ENCODE measurements around the gene CTDSPL. TPM values are rescaled to one million over a fixed set of nuclear protein-coding genes. Genes with fewer than 3 reads are reported as not detected.

CTDSPL gene
- total RNA-seq, 1 experiment from 2014 or later = not detected

GRCh38 chr3:38002940-38003339 is 141.3 kb downstream of the CTDSPL start:
- Histone ChIP-seq H2AFZ (ENCODE audit: low read length) (no peak overlapping the region), H3K9me2 (replicated peaks; ENCODE audit: insufficient read depth, low read length) (no peaks in the 10 kb centered on the region), H3K4me3 (ENCODE audit: low read length) (no peak overlapping the region), H4K20me1 (ENCODE audit: insufficient read depth, low read depth, low read length) (no peaks in the 10 kb centered on the region), H3K79me2 (ENCODE audit: low read length) (no peaks in the 10 kb centered on the region), H3K27me3 (ENCODE audit: low read length) (no peaks in the 10 kb centered on the region), H3K9me3 (ENCODE audit: low read length) (no peaks in the 10 kb centered on the region), H3K27ac (ENCODE audit: low read length) (no peak overlapping the region), H3K36me3 (ENCODE audit: insufficient read depth, low read length) (peaks cover 6% of the 10 kb centered on the region; the same call in 1 of the 2 replicates), H3K4me1 (ENCODE audit: low read length) (peaks cover 12% of the 10 kb centered on the region), H3K9ac (ENCODE audit: low read length) (no peak overlapping the region), H3K4me2 (ENCODE audit: low read depth, low read length, poor library complexity, severe bottlenecking) (no peak overlapping the region)
- DNase-seq = no peak

GRCh38 chr3:38003371-38003816 is 141.7 kb downstream of the CTDSPL start:
- Histone ChIP-seq H3K79me2 (ENCODE audit: low read length) (no peaks in the 10 kb centered on the region), H3K4me3 (ENCODE audit: low read length) (no peak overlapping the region), H3K27me3 (ENCODE audit: low read length) (no peaks in the 10 kb centered on the region), H3K27ac (ENCODE audit: low read length) (no peak overlapping the region), H3K9me3 (ENCODE audit: low read length) (no peaks in the 10 kb centered on the region), H3K4me2 (ENCODE audit: low read depth, low read length, poor library complexity, severe bottlenecking) (no peak overlapping the region), H3K9ac (ENCODE audit: low read length) (no peak overlapping the region), H3K9me2 (replicated peaks; ENCODE audit: insufficient read depth, low read length) (no peaks in the 10 kb centered on the region), H2AFZ (ENCODE audit: low read length) (no peak overlapping the region), H3K4me1 (ENCODE audit: low read length) (peaks cover 8% of the 10 kb centered on the region), H4K20me1 (ENCODE audit: insufficient read depth, low read depth, low read length) (no peaks in the 10 kb centered on the region), H3K36me3 (ENCODE audit: insufficient read depth, low read length) (peaks cover 6% of the 10 kb centered on the region; the same call in 1 of the 2 replicates)
- DNase-seq = peak; percentile 72

GRCh38 chr3:38003817-38004414 is 142.2 kb downstream of the CTDSPL start:
- no peaks in the 10 kb centered on the region for H3K27me3 ChIP-seq (ENCODE audit: low read length)
- H2AFZ ChIP-seq (ENCODE audit: low read length) = no peak overlapping the region
- DNase-seq = no peak
- no peaks in the 10 kb centered on the region for H3K79me2 ChIP-seq (ENCODE audit: low read length)
- no peaks in the 10 kb centered on the region for H4K20me1 ChIP-seq (ENCODE audit: insufficient read depth, low read depth, low read length)
- no peaks in the 10 kb centered on the region for H3K9me3 ChIP-seq (ENCODE audit: low read length)
- no peak overlapping the region for H3K4me2 ChIP-seq (ENCODE audit: low read depth, low read length, poor library complexity, severe bottlenecking)
- no peaks in the 10 kb centered on the region for H3K9me2 ChIP-seq (replicated peaks; ENCODE audit: insufficient read depth, low read length)
- H3K9ac ChIP-seq (ENCODE audit: low read length) = no peak overlapping the region
- H3K4me3 ChIP-seq (ENCODE audit: low read length) = no peak overlapping the region
- peaks cover 6% of the 10 kb centered on the region; the same call in 1 of the 2 replicates for H3K36me3 ChIP-seq (ENCODE audit: insufficient read depth, low read length)
- peaks cover 3% of the 10 kb centered on the region for H3K4me1 ChIP-seq (ENCODE audit: low read length)
- H3K27ac ChIP-seq (ENCODE audit: low read length) = no peak overlapping the region

GRCh38 chr3:38004415-38005075 is 142.9 kb downstream of the CTDSPL start:
- no peak overlapping the region for H3K27ac ChIP-seq (ENCODE audit: low read length)
- no peak overlapping the region for H3K9ac ChIP-seq (ENCODE audit: low read length)
- H3K36me3 ChIP-seq (ENCODE audit: insufficient read depth, low read length) = peaks cover 4% of the 10 kb centered on the region; the same call in 1 of the 2 replicates
- H3K4me2 ChIP-seq (ENCODE audit: low read depth, low read length, poor library complexity, severe bottlenecking) = no peak overlapping the region
- H3K79me2 ChIP-seq (ENCODE audit: low read length) = no peaks in the 10 kb centered on the region
- H4K20me1 ChIP-seq (ENCODE audit: insufficient read depth, low read depth, low read length) = no peaks in the 10 kb centered on the region
- no peaks in the 10 kb centered on the region for H3K9me3 ChIP-seq (ENCODE audit: low read length)
- no peaks in the 10 kb centered on the region for H3K9me2 ChIP-seq (replicated peaks; ENCODE audit: insufficient read depth, low read length)
- H3K4me1 ChIP-seq (ENCODE audit: low read length) = no peaks in the 10 kb centered on the region
- no peak overlapping the region for H2AFZ ChIP-seq (ENCODE audit: low read length)
- H3K27me3 ChIP-seq (ENCODE audit: low read length) = no peaks in the 10 kb centered on the region
- DNase-seq = peak; percentile 79
- H3K4me3 ChIP-seq (ENCODE audit: low read length) = no peak overlapping the region

GRCh38 chr3:38005076-38006020 is 143.7 kb downstream of the CTDSPL start:
- H3K4me1 ChIP-seq (ENCODE audit: low read length) = no peaks in the 10 kb centered on the region
- H3K4me3 ChIP-seq (ENCODE audit: low read length) = no peak overlapping the region
- H3K4me2 ChIP-seq (ENCODE audit: low read depth, low read length, poor library complexity, severe bottlenecking) = no peak overlapping the region
- no peaks in the 10 kb centered on the region for H3K9me3 ChIP-seq (ENCODE audit: low read length)
- no peaks in the 10 kb centered on the region for H3K9me2 ChIP-seq (replicated peaks; ENCODE audit: insufficient read depth, low read length)
- H3K36me3 ChIP-seq (ENCODE audit: insufficient read depth, low read length) = no peaks in the 10 kb centered on the region
- H3K27me3 ChIP-seq (ENCODE audit: low read length) = no peaks in the 10 kb centered on the region
- no peaks in the 10 kb centered on the region for H4K20me1 ChIP-seq (ENCODE audit: insufficient read depth, low read depth, low read length)
- no peak for DNase-seq
- no peak overlapping the region for H2AFZ ChIP-seq (ENCODE audit: low read length)
- no peak overlapping the region for H3K27ac ChIP-seq (ENCODE audit: low read length)
- no peak overlapping the region for H3K9ac ChIP-seq (ENCODE audit: low read length)
- no peaks in the 10 kb centered on the region for H3K79me2 ChIP-seq (ENCODE audit: low read length)

GRCh38 chr3:38006031-38006430 is 144.4 kb downstream of the CTDSPL start:
- H3K4me3 ChIP-seq (ENCODE audit: low read length) = no peak overlapping the region
- no peak for DNase-seq
- no peaks in the 10 kb centered on the region for H3K36me3 ChIP-seq (ENCODE audit: insufficient read depth, low read length)
- no peaks in the 10 kb centered on the region for H3K9me2 ChIP-seq (replicated peaks; ENCODE audit: insufficient read depth, low read length)
- no peaks in the 10 kb centered on the region for H3K79me2 ChIP-seq (ENCODE audit: low read length)
- H3K4me1 ChIP-seq (ENCODE audit: low read length) = no peaks in the 10 kb centered on the region
- H3K9ac ChIP-seq (ENCODE audit: low read length) = no peak overlapping the region
- no peaks in the 10 kb centered on the region for H4K20me1 ChIP-seq (ENCODE audit: insufficient read depth, low read depth, low read length)
- no peak overlapping the region for H2AFZ ChIP-seq (ENCODE audit: low read length)
- no peaks in the 10 kb centered on the region for H3K27me3 ChIP-seq (ENCODE audit: low read length)
- H3K27ac ChIP-seq (ENCODE audit: low read length) = no peak overlapping the region
- no peak overlapping the region for H3K4me2 ChIP-seq (ENCODE audit: low read depth, low read length, poor library complexity, severe bottlenecking)
- no peaks in the 10 kb centered on the region for H3K9me3 ChIP-seq (ENCODE audit: low read length)

- Histone ChIP-seq H3K9me2 (replicated peaks; ENCODE audit: insufficient read depth, low read length) (no peaks in the 10 kb centered on the region), H3K9me3 (ENCODE audit: low read length) (no peaks in the 10 kb centered on the region), H3K4me2 (ENCODE audit: low read depth, low read length, poor library complexity, severe bottlenecking) (no peak overlapping the region), H3K27ac (ENCODE audit: low read length) (no peak overlapping the region), H4K20me1 (ENCODE audit: insufficient read depth, low read depth, low read length) (no peaks in the 10 kb centered on the region), H2AFZ (ENCODE audit: low read length) (no peak overlapping the region), H3K79me2 (ENCODE audit: low read length) (no peaks in the 10 kb centered on the region), H3K9ac (ENCODE audit: low read length) (no peak overlapping the region), H3K27me3 (ENCODE audit: low read length) (no peaks in the 10 kb centered on the region), H3K36me3 (ENCODE audit: insufficient read depth, low read length) (no peaks in the 10 kb centered on the region), H3K4me1 (ENCODE audit: low read length) (no peaks in the 10 kb centered on the region), H3K4me3 (ENCODE audit: low read length) (no peak overlapping the region)
- no peak for DNase-seq
These were observed 144.8 kb downstream of the CTDSPL start for GRCh38 chr3:38006445-38006995.

GRCh38 chr3:38007754-38008090 is 146.0 kb downstream of the CTDSPL start:
- no peak overlapping the region for H2AFZ ChIP-seq (ENCODE audit: low read length)
- H3K4me3 ChIP-seq (ENCODE audit: low read length) = no peak overlapping the region
- H3K9ac ChIP-seq (ENCODE audit: low read length) = no peak overlapping the region
- H3K27ac ChIP-seq (ENCODE audit: low read length) = no peak overlapping the region
- no peak overlapping the region for H3K4me2 ChIP-seq (ENCODE audit: low read depth, low read length, poor library complexity, severe bottlenecking)
- H3K27me3 ChIP-seq (ENCODE audit: low read length) = no peaks in the 10 kb centered on the region
- no peaks in the 10 kb centered on the region for H3K9me2 ChIP-seq (replicated peaks; ENCODE audit: insufficient read depth, low read length)
- H3K79me2 ChIP-seq (ENCODE audit: low read length) = no peaks in the 10 kb centered on the region
- DNase-seq = no peak
- no peaks in the 10 kb centered on the region for H3K9me3 ChIP-seq (ENCODE audit: low read length)
- no peaks in the 10 kb centered on the region for H3K36me3 ChIP-seq (ENCODE audit: insufficient read depth, low read length)
- no peaks in the 10 kb centered on the region for H4K20me1 ChIP-seq (ENCODE audit: insufficient read depth, low read depth, low read length)
- no peaks in the 10 kb centered on the region for H3K4me1 ChIP-seq (ENCODE audit: low read length)

All from Karpas-422 (cell line).